HepG2 (cell line): Measurements from ENCODE around the gene POLE3. TPM values are rescaled to one million over a fixed set of nuclear protein-coding genes. Genes with fewer than 3 reads are reported as not detected.

Experiments
- ATF7 ChIP-seq, 2 experiments: fragments of 450-650 bp in 1 of 2; sonication (generic) in 1 of 2; formaldehyde crosslinking in 1 of 2; IDR thresholded peaks; 2 replicates each; pipeline versions ENCODE4 v1.4.0 to v1.6.1; 2016 to 2020; ENCODE audit warnings: antibody characterized with exemption in 1 of 2, mild to moderate bottlenecking in 1 of 2, missing genetic modification reagents in 1 of 2
- ERF ChIP-seq: IDR thresholded peaks from 2 replicates; pipeline ENCODE4 v1.6.1; 2018; ENCODE audit warnings: missing biosample characterization, missing genetic modification reagents
- HNRNPLL ChIP-seq: fragments of 200-400 bp; formaldehyde crosslinking; IDR thresholded peaks from 2 replicates; pipeline ENCODE4 v1.6.1; 2017; ENCODE audit warnings: mild to moderate bottlenecking, low read depth, low read length; ENCODE audit not compliant: poor library complexity, severe bottlenecking
- KLF11 ChIP-seq: IDR thresholded peaks from 2 replicates; pipeline ENCODE4 v1.6.1; 2016; ENCODE audit warnings: missing compliant biosample characterization
- MAFG ChIP-seq: sonication (generic); formaldehyde crosslinking; IDR thresholded peaks from 2 replicates; pipeline ENCODE4 v1.5.1; 2020; ENCODE audit warnings: mild to moderate bottlenecking, missing genetic modification reagents
- NFYB ChIP-seq: sonication (generic); formaldehyde crosslinking; IDR thresholded peaks from 2 replicates; pipeline ENCODE4 v1.4.0; 2020; ENCODE audit warnings: missing genetic modification reagents
- NPAS2 ChIP-seq: sonication (generic); formaldehyde crosslinking; IDR thresholded peaks from 2 replicates; pipeline ENCODE4 v1.8.0; 2022; ENCODE audit warnings: mild to moderate bottlenecking, missing genetic modification reagents, borderline replicate concordance
- ZC3H13 ChIP-seq: sonication (generic); formaldehyde crosslinking; IDR thresholded peaks from 2 replicates; pipeline ENCODE4 v1.8.1; 2023; ENCODE audit warnings: mild to moderate bottlenecking, missing genetic modification reagents, moderate library complexity
- ZFX ChIP-seq: sonication (generic); formaldehyde crosslinking; IDR thresholded peaks from 2 replicates; pipeline ENCODE4 v1.4.0; 2020; ENCODE audit warnings: mild to moderate bottlenecking, low read depth, missing genetic modification reagents, moderate library complexity
- ZNF383 ChIP-seq: sonication (generic); formaldehyde crosslinking; IDR thresholded peaks from 2 replicates; pipeline ENCODE4 v1.4.0; 2020; ENCODE audit warnings: missing genetic modification reagents, mild to moderate bottlenecking, borderline replicate concordance
- polyA plus RNA-seq, 8 experiments: library from polyadenylated mRNA; depleted of rRNA in 3 of 8; stranded (reverse) in 7 of 8; unstranded in 1 of 8; fragments of >200 nt; fragmentation: Illumina TruSeq in 4 of 8; extraction: Trizol in 4 of 8; gene quantifications; 2 replicates each; pipeline versions ENCODE4 v1.2.1 to v1.2.3, GENCODE V29; 2011 to 2016; ENCODE audit warnings: low read depth in 4 of 8, missing spikeins in 1 of 8, mixed read lengths in 1 of 8; ENCODE audit not compliant: insufficient read depth in 1 of 8
- total RNA-seq, 5 experiments: library from RNA; depleted of rRNA; stranded (reverse); fragments of >200 nt; fragmentation: Illumina TruSeq; extraction: Trizol; gene quantifications; 2 replicates each; pipeline ENCODE4 v1.2.3, GENCODE V29; 2016; ENCODE audit warnings: low read depth in 1 of 5
- TF ChIP-seq, protein P1 (sequence below): sonication (generic); formaldehyde crosslinking; IDR thresholded peaks from 2 replicates; pipeline ENCODE4 v1.8.1; 2023; ENCODE audit warnings: mild to moderate bottlenecking, missing genetic modification reagents, borderline replicate concordance
- TF ChIP-seq, protein P2 (sequence below): sonication (generic); formaldehyde crosslinking; conservative IDR thresholded peaks from 2 replicates; pipeline ENCODE4 v1.4.0; 2020; ENCODE audit warnings: mild to moderate bottlenecking, missing genetic modification reagents, moderate library complexity
- TF ChIP-seq, protein P3 (sequence below): sonication (generic); formaldehyde crosslinking; conservative IDR thresholded peaks from 2 replicates; pipeline ENCODE4 v1.8.1; 2023; ENCODE audit warnings: missing genetic modification reagents
- TF ChIP-seq, protein P4 (sequence below): sonication (generic); formaldehyde crosslinking; IDR thresholded peaks from 2 replicates; pipeline ENCODE4 v1.4.0; 2020; ENCODE audit warnings: missing genetic modification reagents, mild to moderate bottlenecking, borderline replicate concordance
- TF ChIP-seq, protein P5 (sequence below): sonication (generic); formaldehyde crosslinking; IDR thresholded peaks from 2 replicates; pipeline ENCODE4 v1.4.0; 2020; ENCODE audit warnings: low read depth, mild to moderate bottlenecking, missing genetic modification reagents
- TF ChIP-seq, protein P6 (sequence below): sonication (generic); formaldehyde crosslinking; IDR thresholded peaks from 2 replicates; pipeline ENCODE4 v1.8.1; 2023; ENCODE audit warnings: mild to moderate bottlenecking, moderate library complexity, missing genetic modification reagents

POLE3 gene
- total and polyA plus RNA-seq, 2 of the 13 experiments (the other 11 are each of a cell fraction or from before 2014, with no cell fraction given) = 36.0 to 77.2 TPM

DNA sequence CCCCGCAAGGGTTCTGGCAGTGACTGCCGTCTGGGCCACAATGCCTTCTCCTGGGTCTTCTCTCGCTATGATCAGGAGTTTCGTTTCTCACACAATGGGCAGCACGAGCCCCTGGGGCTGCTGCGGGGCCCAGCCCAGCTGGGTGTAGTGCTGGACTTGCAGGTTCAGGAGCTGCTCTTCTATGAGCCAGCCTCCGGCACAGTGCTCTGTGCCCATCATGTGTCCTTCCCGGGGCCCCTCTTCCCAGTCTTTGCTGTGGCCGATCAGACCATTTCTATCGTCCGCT, 40.7 kb downstream of the POLE3 start (continued):
- TF ChIP-seq ZFX (CRISPR knock-in tag) (peak; percentile 14; the same call in 1 of the 2 replicates), NPAS2 (CRISPR knock-in tag) (no peak), ATF7 (IDR thresholded peaks at IDR 0.05) (no peak), ATF7 (CRISPR knock-in tag; IDR thresholded peaks at IDR 0.05) (no peak), KLF11 (CRISPR knock-in tag) (no peak), ZNF383 (no peak), ZC3H13 (CRISPR knock-in tag) (no peak), ERF (CRISPR knock-in tag) (no peak), HNRNPLL (no peak), NFYB (CRISPR knock-in tag) (no peak), MAFG (CRISPR knock-in tag) (no peak)
- TF ChIP-seq, protein P1, sequence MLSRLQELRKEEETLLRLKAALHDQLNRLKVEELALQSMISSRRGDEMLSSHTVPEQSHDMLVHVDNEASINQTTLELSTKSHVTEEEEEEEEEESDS = no peak
- TF ChIP-seq, protein P2, sequence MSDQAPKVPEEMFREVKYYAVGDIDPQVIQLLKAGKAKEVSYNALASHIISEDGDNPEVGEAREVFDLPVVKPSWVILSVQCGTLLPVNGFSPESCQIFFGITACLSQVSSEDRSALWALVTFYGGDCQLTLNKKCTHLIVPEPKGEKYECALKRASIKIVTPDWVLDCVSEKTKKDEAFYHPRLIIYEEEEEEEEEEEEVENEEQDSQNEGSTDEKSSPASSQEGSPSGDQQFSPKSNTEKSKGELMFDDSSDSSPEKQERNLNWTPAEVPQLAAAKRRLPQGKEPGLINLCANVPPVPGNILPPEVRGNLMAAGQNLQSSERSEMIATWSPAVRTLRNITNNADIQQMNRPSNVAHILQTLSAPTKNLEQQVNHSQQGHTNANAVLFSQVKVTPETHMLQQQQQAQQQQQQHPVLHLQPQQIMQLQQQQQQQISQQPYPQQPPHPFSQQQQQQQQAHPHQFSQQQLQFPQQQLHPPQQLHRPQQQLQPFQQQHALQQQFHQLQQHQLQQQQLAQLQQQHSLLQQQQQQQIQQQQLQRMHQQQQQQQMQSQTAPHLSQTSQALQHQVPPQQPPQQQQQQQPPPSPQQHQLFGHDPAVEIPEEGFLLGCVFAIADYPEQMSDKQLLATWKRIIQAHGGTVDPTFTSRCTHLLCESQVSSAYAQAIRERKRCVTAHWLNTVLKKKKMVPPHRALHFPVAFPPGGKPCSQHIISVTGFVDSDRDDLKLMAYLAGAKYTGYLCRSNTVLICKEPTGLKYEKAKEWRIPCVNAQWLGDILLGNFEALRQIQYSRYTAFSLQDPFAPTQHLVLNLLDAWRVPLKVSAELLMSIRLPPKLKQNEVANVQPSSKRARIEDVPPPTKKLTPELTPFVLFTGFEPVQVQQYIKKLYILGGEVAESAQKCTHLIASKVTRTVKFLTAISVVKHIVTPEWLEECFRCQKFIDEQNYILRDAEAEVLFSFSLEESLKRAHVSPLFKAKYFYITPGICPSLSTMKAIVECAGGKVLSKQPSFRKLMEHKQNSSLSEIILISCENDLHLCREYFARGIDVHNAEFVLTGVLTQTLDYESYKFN (CRISPR knock-in tag) = peak; percentile 38
- TF ChIP-seq, protein P3, sequence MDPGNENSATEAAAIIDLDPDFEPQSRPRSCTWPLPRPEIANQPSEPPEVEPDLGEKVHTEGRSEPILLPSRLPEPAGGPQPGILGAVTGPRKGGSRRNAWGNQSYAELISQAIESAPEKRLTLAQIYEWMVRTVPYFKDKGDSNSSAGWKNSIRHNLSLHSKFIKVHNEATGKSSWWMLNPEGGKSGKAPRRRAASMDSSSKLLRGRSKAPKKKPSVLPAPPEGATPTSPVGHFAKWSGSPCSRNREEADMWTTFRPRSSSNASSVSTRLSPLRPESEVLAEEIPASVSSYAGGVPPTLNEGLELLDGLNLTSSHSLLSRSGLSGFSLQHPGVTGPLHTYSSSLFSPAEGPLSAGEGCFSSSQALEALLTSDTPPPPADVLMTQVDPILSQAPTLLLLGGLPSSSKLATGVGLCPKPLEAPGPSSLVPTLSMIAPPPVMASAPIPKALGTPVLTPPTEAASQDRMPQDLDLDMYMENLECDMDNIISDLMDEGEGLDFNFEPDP (CRISPR knock-in tag) = no peak
- TF ChIP-seq, protein P4, sequence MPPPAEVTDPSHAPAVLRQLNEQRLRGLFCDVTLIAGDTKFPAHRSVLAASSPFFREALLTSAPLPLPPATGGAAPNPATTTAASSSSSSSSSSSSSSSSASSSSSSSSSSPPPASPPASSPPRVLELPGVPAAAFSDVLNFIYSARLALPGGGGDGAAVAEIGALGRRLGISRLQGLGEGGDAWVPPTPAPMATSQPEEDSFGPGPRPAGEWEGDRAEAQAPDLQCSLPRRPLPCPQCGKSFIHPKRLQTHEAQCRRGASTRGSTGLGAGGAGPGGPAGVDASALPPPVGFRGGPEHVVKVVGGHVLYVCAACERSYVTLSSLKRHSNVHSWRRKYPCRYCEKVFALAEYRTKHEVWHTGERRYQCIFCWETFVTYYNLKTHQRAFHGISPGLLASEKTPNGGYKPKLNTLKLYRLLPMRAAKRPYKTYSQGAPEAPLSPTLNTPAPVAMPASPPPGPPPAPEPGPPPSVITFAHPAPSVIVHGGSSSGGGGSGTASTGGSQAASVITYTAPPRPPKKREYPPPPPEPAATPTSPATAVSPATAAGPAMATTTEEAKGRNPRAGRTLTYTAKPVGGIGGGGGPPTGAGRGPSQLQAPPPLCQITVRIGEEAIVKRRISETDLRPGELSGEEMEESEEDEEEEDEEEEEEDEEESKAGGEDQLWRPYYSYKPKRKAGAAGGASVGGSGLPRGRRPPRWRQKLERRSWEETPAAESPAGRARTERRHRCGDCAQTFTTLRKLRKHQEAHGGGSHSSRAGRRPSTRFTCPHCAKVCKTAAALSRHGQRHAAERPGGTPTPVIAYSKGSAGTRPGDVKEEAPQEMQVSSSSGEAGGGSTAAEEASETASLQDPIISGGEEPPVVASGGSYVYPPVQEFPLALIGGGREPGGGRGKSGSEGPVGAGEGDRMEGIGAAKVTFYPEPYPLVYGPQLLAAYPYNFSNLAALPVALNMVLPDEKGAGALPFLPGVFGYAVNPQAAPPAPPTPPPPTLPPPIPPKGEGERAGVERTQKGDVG (CRISPR knock-in tag) = no peak
- TF ChIP-seq, protein P5, sequence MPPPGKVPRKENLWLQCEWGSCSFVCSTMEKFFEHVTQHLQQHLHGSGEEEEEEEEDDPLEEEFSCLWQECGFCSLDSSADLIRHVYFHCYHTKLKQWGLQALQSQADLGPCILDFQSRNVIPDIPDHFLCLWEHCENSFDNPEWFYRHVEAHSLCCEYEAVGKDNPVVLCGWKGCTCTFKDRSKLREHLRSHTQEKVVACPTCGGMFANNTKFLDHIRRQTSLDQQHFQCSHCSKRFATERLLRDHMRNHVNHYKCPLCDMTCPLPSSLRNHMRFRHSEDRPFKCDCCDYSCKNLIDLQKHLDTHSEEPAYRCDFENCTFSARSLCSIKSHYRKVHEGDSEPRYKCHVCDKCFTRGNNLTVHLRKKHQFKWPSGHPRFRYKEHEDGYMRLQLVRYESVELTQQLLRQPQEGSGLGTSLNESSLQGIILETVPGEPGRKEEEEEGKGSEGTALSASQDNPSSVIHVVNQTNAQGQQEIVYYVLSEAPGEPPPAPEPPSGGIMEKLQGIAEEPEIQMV (CRISPR knock-in tag) = peak; percentile 48; the same call in 1 of the 2 replicates
- TF ChIP-seq, protein P6, sequence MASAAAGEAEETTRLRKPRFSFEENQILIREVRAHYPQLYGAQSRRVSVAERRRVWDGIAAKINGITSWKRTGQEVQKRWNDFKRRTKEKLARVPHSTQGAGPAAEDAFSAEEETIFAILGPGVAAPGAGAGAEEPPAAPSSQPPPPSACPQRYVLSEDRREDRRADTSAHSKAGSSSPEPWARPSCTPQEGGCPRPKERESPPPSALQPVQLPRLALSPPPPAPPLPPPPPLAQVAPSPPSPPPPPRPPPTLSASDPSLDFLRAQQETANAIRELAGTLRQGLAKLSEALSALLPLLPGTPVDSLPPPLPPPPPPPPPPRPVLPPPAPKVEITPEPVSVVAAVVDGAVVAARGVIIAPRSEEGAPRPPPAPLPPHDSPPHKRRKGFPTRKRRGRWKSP = no peak
